GM21360 (cell line): ENCODE results near the gene ZDHHC16.
A peak's percentile ranks its signal among the peaks of the same experiment; 100 is the strongest.
"Not testable (repeated sequence)": the region's sequence is repeated elsewhere in the genome, so short reads cannot be mapped to it uniquely, and the experiment has no call there.

Experiments used
- ATAC-seq: cut with Tn5 transposase; IDR thresholded peaks from one replicate; pipeline ENCODE4 v1.9.1; 2021; ENCODE audit warnings: mild to moderate bottlenecking, moderate library complexity; ENCODE audit not compliant: unreplicated experiment

ZDHHC16 gene

DNA sequence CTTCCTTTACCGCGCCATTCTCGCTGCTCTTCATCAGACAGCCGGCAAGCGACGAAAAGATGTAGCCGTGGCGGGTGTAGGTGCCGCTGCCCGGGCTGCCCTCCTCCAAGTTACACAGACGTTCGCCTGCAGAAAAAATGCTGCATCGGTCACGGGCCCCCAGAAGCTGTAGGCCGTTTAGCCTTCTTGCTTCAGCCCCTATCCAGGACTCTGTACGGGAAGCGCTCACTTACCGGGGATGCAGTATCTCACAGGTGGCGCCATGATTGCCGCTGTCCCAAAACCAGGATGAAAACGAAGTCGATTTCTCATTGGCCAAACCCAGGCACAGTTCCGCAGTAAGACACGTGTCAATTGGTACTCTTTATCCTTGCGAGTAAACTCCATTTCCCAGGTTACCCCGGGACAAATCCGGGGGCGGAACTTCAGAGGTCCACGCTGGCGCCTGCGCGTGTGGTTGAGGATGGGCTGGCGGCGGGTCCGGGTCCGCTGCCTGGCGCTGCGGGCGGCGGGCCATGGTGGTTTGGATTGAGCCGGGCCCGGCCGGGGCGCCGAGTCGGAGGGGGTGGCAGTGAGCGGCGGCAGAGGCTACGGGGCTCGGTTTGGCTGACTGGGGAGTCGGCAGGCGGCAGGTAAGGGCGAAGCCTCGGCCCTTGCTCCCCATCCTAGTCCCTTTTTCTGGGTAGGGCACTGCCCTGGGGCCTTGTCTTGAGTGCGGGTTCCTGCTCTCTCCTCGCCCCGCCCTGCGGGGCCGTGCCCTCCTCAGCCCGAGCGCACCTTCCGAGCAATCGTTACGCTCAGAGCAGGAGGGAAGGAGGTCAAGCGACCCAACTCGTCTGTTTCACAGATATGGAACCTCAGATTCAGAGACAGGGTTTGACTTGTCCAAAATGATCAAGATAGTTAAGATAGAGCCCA, at the start of gene ZDHHC16, which contains the start of gene EXOSC1:
Gene ZDHHC16, plus strand, starts transcription at position 454 of the 918 bp plus-strand sequence. CDS start 5,501 bp downstream, outside the sequence.
Gene EXOSC1, minus strand, starts transcription at position 285 of the 918 bp plus-strand sequence. Its CDS starts 21 bp downstream, at position 264.
- peak; percentile 96 for ATAC-seq

DNA sequence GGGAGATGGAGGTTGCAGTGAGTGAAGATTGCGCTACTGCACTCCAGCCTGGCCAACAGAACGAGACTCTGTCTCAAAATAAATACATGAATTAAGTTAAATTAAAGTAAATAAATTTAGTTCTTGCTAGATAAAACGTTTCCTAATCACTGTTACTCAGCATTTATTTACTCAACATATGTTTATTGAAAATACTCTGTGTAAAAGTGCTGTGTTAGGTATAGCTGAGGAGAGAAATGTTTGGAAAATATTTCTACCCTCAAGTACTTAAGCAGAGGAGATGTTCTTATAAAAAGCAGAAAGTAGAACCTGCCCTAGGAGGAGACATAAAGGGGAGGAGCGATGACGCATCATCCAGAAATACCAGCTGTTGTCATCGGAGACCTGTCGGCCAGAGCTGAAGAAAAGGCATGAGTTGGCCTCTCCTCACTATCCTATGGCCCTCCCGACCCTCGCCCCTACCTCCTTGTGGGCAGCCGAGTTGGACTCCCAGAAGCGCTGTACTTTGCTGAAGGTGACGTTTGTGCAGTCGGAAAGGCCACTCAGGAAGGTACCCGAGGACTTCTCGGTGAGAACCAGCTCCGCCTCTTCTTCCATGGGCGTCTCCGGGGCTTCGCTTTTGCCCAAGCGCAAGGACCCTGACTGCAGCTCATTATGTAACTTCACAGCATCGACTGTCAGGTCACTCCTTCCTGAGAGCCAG, 46.0 kb upstream of the ZDHHC16 start:
- ATAC-seq: no peak

DNA sequence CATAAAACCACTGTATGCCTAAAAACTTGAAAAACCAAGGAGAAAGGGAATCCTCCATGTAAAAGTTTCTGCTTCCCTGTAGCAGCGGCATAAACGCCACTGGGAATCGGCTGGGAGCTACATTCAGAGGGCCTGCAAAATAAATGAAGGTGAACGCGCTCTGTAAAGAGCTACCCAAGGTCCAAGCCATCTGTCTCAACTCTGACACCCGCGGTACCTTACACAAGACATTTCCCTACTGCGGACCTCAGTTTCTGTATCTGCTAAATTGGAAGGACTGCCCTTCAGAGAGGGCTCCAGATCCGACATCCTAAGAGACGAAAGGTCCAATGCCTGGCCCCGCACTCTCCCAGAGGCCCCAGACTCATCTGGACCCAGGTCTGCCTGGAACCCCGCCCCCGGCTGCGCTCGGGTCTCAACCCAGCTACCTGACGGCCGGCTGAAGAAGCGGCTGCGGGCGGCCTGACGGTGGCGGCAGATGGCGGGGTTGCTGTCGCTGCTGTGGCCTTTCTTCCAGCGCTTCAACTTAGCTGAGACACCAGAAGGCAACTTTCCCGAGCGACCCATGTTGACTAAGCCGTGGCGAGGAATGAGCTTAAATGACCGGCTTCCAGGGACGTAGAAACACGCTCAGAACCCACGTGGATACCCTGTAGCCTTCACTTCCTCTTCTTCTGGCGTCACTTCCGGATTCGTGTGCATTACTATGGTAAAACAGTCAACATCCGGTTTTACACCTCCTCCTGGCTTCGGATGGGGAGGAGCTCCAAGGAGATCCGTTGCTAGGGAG, 45.1 kb upstream of the ZDHHC16 start, which contains the start of gene RRP12:
Gene RRP12, minus strand, starts transcription at position 676 of the 790 bp plus-strand sequence. Its CDS starts 109 bp downstream, at position 567.
- peak; percentile 96 for ATAC-seq

DNA sequence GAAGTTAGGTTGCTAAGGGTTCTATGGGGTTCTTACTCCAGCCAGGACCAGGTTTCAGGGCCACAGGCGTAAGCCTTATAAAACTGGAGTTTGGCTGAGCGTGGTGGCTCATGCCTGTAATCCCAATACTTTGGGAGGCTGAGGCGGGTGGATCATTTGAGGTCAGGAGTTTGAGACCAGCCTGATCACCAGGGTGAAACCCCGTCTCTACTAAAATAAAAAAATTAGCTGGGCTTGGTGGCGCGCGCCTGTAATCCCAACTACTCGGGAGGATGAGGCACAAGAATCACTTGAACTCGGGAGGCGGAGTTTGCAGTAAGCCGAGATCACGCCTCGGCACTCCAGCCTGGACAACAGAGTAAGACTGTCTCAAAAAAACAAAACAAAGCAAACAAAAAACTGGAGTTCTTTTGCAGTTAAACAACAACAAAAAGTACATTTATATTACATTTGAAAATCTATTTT, 44.5 kb upstream of the ZDHHC16 start:
- no peak for ATAC-seq

DNA sequence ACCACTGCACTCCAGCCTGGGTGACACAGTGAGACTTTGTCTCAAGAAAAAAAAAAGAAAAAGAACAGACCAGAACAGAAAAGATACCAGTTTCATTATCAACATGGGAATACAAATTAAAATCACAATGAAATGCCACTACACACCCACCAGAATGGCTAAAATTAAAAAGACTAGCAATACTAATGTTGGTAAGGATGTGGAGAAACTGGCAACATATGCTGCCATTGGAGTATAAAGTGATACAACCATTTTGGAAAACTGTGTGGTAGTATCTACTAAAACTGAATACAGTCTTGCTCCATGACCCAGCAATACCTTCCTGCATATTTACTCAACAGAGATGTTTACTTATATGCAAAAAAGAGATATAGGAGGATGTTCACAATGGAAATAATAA, 41.9 kb upstream of the ZDHHC16 start:
- ATAC-seq: no peak

DNA sequence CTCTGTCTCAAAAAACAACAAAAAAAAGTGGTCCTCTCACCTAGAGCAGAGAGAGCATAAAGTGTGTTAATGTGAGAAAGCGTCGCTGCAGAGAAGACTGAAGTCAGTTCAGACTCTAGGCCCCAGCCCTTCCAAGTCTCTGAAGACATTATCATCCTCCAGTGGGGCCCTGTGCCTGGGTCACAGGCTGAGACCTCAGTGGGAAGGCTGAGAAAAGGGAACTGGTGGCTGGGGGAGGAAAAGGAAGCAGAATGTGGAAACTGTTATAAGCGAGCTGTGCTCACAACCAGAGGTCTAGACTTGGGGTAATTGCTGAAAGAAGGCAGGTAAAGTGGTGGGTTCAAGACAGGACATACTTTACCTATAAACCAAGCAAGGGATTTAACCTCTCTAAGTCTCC, 39.9 kb upstream of the ZDHHC16 start:
- no peak for ATAC-seq

DNA sequence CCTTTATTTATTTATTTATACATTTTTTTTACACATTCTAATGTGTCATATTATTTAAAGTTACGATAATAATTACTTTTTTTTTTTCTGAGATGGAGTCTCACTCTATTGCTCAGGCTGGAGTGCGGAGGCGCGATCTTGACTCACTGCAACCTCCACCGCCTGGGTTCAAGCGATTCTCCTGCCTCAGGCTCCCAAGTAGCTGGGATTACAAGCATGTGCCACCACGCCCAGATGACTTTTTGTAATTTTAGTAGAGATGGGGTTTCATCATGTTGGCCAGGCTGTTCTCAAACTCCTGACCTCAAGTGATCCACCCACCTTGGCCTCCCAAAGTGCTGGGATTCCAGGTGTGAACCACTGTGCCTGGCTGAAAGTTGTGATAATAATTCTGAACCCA, 39.5 kb upstream of the ZDHHC16 start:
- not testable (repeated sequence) for ATAC-seq

DNA sequence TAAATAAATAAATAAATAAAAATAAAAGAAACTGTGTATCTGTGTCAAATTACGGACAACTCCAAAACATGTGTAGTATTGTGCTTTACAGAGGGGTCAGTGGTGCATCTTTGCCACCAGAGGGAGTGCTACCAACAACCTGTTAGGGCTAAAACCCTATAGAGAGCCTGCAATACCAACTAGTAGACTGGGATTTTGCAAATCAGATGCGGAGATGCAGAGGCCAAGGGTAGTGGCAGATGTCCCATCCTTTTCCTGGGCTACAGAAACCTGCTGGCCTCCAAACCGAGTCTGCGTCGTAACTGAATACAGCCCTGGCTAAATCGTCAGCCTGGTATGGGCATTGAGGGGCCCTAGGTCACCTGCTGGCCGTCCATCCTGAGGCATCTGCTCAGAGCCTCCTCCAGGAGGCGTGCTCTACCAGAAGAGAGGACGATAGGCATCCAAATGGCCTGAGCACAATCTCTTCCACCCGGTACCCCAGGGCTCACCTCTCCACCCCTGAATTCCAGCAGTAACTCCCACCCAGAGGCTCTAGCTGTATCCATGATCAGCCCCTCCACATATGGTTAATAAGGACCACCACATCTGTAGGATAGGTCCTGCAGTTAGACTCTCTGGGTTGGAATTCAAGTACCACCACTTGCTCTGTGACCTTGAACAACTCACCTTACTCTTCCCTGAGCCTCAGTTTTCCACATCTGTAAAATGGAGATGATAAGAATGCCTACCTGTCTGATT, 38.6 kb upstream of the ZDHHC16 start:
- peak; percentile 84 for ATAC-seq

DNA sequence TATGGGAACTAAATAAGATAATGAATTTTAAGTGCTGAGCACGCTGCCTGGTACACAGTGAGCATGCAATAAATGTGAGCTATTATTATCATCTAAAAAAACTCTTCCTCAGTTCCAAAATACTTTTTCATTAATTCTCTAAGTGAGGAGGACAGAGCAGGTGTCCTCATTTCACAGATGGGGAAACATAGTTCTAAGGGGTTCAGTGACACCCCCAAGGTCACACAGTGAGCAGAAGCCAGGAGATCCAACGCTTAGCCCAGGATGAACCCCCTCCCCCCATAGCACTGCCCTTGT, 38.1 kb upstream of the ZDHHC16 start:
- no peak for ATAC-seq

DNA sequence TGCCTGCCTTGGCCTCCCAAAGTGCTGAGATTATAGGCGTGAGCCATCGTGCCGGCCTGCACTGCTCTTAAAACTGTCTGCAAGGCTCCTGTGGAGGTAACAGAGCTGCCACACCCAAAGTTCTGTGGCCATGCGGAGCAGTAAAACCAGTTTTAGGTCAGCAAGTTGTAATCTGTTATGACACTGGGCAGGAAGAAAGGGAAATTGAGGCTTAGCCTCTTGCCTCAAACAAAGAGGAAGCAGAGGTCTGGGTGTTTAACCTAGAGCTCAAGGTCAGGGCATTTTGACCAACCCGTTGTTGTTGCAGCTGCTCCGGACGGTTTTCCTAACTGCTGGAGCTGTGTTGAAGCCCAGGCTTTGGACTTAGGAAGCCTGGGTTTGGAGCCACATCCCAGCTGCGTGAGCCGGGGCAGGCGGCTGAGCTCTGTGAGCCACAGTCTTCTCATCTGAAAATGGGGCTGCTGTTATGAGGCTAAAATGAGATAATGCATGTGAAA, 37.4 kb upstream of the ZDHHC16 start:
- ATAC-seq: no peak

DNA sequence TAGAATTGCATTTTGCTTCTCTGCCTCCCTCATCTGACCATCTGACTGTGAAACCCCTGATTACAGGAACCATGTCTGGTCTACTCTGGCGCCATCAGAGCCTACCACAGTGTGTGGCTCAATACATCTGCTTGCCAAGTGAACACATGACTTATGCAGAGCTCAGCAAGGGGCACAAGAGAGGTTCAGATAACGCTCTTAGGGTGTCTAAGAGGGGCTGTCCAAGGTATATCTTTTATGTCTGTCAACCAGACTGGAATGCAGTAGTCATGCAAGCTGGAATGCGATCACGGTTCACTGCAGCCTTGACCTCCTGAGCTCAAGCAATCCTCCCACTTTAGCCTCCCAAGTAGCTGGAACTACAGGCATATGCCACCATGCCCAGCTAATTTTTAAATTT, 34.6 kb upstream of the ZDHHC16 start:
- ATAC-seq: no peak

DNA sequence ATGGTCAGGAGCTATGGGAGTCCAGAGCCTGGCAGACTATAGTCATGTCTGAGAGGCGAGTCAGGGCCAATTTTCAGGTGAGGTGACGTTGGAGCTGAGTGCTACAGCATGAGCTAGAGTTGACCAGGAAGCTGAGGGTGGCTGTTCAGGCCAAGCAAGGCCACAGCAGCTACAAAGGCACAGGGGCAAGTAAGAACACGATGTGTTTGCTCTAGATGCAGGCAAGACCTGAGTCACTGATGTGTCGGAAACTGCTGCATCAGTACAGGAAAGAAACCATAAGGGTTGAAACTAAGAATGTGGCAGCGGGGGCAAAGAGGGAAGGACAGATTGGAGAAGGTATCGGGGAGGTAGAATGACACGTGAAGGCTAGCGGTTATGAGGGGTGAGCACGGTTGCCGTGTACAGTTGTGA, 33.1 kb upstream of the ZDHHC16 start:
- no peak for ATAC-seq

DNA sequence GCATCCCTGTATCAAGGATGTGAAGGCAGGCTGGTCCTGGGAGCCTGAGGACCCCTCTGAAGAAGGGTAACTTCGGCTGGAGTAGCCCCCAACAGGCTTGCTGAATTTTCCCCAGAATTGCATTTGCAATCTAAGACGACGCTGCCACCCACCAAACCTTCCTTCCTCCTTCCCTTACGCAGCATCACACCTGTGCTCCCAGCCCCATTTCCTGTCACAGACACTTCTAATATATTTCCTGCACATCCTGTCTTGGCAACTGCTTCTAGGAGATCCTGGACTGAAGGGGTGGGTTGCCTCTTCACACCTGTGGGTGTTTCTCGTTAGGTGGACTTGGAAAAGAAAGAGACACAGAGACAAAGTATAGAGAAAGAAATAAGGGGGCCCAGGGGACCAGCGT, 29.4 kb upstream of the ZDHHC16 start:
- no peak for ATAC-seq

DNA sequence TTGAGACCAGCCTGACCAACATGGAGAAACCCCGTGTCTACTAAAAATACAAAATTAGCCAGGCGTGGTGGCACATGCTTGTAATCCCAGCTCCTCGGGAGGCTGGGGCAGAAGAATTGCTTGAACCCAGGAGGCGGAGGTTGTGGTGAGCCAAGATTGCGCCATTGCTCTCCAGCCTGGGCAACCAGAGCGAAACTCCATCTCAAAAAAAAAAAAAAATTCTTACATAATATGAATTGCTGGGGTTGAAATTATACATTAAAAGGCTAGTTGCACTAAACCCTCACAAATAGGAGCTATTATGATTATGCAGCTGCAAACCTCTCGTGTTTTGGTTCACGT, 22.2 kb upstream of the ZDHHC16 start:
- not testable (repeated sequence) for ATAC-seq

DNA sequence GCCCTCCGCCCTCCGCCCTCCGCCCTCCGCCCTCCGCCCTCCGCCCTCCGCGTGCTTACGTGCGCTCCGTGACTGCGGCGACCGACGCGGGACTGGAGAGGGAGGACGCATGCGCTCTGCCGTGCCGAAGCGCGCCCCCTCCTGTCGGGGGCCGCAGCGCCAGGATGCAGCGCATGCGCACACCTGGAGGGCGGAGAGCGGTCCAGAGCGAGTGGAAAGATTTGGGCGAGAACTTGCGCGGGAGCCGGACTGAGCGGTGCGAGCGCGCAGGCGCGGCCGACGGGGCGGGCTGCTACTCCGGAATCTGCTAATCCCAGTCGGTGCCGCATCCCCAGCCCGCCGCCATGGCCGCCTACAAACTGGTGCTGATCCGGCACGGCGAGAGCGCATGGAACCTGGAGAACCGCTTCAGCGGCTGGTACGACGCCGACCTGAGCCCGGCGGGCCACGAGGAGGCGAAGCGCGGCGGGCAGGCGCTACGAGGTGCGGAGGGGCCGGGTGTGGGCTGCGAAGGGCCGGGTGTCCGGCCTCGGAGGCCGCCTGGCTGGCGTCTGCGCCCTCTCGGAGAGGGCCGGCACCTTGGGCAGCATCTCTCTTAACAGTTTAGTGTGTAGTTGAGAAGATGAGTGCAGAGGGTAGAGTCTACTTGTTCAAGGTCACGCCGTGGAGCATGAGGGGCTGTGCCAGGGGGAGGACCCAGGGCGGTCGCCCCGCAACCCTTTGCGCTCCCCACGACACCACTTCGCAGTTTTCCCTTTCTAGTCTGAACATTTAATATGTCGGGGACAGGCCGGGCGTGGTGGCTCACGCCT, 19.8 kb upstream of the ZDHHC16 start, which contains the start of gene PGAM1:
Gene PGAM1, plus strand, starts transcription at position 228 of the 812 bp plus-strand sequence. Its CDS starts 117 bp downstream, at position 345.
- peak; percentile 82 for ATAC-seq

DNA sequence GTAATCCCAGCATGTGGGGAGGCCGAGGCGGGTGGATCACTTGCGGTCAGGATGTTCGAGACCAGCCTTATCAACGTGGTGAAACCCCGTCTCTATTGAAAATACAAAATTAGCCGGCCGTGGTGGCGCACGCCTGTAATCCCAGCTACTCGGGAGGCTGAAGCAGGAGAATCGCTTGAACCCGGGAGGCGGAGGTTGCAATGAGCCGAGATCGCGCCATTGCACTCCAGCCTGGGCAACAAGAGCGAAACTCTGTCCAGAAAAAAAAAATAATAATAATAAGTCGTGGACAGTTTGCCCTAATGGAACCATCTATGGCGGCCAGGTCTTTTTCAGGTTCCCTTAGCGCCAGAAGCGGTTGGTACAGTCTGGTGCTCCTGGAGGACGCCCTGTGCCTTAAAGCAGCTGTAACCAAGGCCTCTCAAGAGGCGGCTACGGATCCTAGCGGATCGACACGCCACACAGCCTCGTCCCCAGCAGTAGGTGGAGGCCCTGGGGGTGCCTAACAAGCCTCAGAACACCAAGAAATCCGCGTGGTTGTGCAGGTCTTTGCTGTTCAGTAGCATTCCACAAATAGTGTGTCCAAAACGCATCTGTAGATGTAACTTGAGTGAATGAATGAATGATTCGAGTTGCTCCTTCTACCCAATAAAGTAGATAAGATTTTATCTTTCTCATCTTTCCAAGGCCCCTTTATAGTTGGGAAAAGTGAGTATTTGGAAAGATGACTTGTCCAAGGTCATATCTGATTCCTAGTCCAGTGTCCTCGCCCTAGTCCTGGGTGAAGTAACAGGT, 19.0 kb upstream of the ZDHHC16 start:
- no peak for ATAC-seq

DNA sequence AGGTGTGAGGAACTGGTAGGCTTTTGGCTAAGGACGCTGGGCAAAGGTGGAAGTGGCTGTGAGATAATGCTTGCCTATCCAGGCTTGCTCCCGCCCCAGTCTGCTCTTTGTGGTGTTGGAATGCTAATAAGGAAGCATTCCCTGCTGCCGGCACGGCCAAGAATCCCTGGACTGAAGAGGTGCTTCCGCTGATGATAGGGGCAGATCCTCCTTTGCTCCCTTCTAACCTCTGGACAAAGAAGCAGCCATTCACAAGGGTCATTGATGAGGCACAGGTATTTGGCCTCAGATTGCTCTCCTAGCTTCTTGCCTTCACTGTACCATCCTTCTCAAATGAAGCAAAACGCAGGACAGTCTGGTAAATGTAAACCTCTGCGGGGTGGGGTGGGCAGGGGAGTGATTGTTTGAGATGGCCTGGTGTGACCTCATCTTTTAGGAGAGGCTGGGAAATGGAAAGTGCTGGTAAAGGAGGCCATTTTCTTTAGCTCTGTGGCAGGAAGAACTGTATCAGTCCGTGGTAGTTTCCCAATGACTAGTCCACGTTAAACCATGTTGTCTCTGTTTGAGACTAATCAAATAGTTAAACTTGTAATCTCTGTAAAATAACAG, 18.3 kb upstream of the ZDHHC16 start:
- no peak for ATAC-seq

DNA sequence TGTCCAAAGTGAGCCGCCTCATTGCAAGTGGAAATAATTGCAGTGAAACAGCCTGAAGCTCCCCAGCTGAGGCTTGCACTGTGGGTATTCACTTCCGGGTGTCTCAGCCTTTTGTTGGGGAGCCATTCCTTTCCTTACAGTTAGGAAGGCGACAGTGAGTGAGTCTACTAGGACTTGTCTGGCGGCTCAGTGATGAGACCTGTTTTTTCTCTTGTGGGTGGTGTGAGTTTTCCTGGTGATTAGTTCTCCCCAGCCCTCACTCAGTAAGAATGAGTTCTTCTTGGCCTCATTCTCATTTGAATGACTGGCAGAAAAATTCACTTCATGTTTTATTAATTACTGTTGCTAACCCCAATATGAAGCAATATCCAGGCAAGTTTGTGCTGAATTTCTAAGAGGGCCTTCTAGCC, 17.4 kb upstream of the ZDHHC16 start:
- ATAC-seq: no peak
